Measurements from ENCODE around the gene CLEC4M. TPM values are rescaled to one million over a fixed set of nuclear protein-coding genes. Genes with fewer than 3 reads are reported as not detected.
"Not testable (repeated sequence)": the region's sequence is repeated elsewhere in the genome, so short reads cannot be mapped to it uniquely, and the experiment has no call there.

CLEC4M gene
- total RNA-seq, 1 donor from 2014 or later, result not detected

DNA sequence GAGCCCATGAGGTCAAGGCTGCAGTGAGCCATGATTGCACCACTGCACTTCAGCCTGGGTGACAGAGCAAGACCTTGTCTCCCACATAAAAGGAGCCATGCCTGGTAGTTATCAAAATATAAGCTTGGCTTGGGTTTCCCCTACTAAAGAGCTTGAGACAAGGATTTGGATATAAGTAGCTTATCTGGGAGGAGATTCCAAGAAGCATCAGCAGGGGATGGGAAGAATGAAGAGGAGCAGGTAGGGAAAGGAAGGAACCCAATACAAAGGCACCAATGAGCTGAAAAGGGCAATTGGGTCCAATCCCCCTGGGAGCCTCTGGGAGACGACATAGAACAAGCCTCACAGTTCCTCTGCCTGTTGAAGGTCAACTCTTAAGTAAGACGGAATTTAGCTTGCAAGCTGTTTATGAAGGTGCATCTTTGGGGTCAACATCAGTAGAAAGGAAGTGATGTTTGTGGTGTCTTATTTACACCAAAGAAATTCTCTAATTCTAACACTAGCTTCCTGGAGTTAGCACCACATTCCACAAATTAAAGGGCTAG, 23.8 kb upstream of the CLEC4M start:
- intact Hi-C loops (cut with DNase I), result no loop called here
- DNase-seq (ENCODE audit: missing footprints) (no peak), ATAC-seq (no peak)

DNA sequence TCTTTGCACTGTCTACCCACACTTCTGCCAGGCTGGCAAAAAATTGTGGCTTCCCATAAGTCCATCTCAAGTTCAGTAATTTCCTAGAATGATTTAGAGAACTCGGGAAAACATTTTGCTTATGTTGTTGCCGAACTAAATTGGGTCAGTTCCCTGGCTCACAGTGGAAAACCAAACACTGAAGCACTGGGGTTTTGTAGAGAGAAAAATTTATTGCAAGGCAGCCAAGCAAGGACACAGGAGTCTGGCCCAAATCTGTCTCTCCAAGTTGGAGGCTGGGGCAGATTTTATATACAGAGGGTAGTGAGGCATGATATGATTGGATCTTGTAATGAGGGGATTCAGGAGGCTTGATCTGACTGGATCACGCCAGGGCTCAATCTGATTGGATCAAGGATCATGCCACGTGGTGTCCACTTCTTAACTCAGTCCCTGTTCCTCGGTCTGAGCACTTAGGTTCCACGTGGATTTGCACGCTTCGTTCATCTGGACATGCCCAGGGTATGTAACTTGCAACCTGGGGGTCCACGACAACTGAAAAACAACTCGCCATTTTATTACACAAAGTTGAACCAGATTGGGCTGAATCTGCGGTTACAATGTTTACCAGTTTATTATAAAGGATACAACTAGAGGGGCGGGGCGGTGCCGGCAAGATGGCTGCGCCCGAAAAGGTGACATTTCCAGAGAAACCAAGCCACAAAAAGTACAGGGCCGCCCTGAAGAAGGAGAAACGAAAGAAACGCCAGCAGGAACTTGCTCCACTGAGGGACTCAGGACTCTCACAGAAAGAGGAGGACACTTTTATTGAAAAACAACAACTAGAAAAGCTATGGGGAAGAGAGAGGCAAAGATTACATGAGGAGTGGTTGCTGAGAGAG, 23.0 kb upstream of the CLEC4M start:
- DNase-seq (ENCODE audit: missing footprints) (no peak), ATAC-seq (no peak)
- intact Hi-C loops (cut with DNase I), result no loop called here

- intact Hi-C loops (cut with DNase I), result no loop called here
Measured at GRCh38 chr19:7740682-7741054, 22.4 kb upstream of the CLEC4M start.

GRCh38 chr19:7742575-7742974, 20.5 kb upstream of the CLEC4M start:
- intact Hi-C loops (cut with DNase I), result no loop called here
- DNase-seq (ENCODE audit: missing footprints) (no peak), ATAC-seq (no peak)

More at GRCh38 chr19:7740682-7741054, 22.4 kb upstream of the CLEC4M start:
- DNase-seq (ENCODE audit: missing footprints) (no peak), ATAC-seq (no peak)

DNA sequence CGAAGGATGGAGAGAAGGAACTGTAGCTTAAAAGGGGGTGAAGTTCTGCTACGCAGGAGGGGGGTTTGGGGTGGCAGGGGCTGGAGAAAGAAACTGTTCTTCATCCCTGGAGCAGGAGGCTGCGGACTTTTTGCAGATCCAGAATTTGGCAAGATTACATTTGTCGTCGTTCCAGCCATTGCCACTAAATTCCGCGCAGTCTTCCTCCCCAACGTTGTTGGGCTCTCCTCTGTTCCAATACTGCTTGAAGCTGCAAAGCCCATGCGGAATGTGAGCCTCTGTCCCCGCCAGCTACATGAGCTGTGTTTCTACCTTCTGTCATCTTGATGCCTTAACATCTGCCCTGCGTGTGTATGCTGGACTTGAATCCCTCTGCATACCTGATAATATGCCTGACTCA, 20.1 kb upstream of the CLEC4M start:
- no peak for ATAC-seq
- DNase-seq (ENCODE audit: missing footprints), result no peak
- intact Hi-C loops (cut with DNase I), result no loop called here

GRCh38 chr19:7743425-7743841, 19.6 kb upstream of the CLEC4M start:
- intact Hi-C loops (cut with DNase I), result no loop called here
- DNase-seq (ENCODE audit: missing footprints) (no peak), ATAC-seq (no peak)

DNA sequence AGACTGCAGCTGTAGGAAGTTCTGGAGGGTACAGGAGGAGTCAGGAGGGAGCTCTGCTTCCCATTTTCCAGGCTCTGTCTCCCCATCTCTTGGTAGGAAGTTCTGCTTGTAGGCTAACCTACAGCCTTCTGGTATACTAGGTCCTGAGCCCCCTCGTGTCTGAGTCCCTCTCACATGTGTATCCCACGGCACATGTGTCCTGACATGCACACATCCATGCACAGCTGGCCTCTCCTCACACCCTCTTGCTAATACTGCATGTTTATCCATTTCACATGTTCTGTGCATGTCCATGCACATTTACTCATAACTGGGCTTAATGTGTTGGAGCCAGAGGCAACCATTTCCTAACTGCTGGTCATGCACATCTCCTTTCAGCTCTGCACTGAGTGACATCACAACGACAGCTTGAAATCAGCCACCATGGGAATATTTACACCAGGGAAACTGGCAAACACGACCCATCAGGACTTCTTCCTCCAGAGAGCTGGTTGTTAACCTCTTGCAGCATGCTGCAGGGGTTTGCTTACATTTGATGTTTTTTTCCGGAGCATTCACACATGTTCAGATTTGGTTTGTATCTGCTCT, 18.8 kb upstream of the CLEC4M start:
- ATAC-seq (no peak), DNase-seq (ENCODE audit: missing footprints) (no peak)
- intact Hi-C loops (cut with DNase I), result no loop called here

DNA sequence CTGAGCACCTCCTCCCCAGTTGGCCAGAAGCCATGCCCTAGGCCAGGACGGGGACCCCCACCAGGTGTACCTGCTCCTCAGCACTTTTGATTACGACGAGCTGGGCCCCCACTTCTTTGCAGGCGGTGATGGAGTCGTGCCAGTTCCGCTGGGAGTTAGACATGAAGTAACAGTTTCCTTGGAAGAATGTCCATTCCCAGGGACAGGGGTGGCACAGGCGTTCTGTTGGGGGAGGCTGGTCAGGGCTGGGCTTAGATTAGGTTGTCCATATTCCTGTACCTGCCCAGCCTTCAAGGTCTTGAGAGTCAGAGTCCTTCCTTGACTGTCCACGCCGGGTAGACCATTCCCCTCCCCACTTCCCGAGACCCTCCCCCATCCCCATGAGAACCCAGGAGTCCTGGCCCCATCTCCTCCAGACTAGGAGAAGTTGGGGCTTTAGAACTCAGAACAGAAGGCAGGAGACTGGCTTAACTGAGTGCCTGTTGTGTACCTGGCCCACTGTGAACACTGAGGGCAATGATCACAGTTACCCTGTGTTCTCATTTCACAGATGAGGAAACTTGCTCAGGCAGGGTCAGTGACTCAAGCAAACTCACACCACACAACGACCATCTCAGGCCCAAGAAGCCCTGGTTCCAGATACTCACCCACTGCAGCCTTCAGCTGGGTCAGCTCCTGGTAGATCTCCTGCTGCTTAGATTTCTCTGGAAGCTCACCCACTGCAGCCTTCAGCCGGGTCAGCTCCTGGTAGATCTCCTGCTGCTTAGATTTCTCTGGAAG, 18.0 kb upstream of the CLEC4M start:
- DNase-seq (ENCODE audit: missing footprints) (no peak), ATAC-seq (no peak)
- intact Hi-C loops (cut with DNase I), result no loop called here

DNA sequence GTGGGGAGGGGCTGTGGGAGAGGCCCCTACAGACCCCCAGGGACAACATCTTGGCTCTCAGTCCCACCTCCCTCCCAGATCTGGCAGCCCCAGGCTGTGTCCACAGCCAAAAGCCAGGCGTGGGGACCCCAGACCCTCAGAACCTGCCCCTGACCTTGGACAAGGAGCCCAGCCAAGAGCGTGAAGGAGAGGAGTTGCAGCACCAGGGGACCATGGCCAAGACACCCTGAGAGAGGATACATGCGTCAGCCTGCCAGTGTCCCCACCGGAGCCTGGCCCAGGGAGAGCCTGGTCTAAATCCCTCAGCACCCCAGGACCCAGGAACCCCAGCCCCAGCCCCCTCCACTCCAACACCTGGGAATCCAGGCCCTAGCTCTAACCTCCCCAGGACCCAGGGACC, 16.7 kb upstream of the CLEC4M start:
- DNase-seq (ENCODE audit: missing footprints); ATAC-seq; intact Hi-C loops (cut with DNase I): not testable (repeated sequence)

DNA sequence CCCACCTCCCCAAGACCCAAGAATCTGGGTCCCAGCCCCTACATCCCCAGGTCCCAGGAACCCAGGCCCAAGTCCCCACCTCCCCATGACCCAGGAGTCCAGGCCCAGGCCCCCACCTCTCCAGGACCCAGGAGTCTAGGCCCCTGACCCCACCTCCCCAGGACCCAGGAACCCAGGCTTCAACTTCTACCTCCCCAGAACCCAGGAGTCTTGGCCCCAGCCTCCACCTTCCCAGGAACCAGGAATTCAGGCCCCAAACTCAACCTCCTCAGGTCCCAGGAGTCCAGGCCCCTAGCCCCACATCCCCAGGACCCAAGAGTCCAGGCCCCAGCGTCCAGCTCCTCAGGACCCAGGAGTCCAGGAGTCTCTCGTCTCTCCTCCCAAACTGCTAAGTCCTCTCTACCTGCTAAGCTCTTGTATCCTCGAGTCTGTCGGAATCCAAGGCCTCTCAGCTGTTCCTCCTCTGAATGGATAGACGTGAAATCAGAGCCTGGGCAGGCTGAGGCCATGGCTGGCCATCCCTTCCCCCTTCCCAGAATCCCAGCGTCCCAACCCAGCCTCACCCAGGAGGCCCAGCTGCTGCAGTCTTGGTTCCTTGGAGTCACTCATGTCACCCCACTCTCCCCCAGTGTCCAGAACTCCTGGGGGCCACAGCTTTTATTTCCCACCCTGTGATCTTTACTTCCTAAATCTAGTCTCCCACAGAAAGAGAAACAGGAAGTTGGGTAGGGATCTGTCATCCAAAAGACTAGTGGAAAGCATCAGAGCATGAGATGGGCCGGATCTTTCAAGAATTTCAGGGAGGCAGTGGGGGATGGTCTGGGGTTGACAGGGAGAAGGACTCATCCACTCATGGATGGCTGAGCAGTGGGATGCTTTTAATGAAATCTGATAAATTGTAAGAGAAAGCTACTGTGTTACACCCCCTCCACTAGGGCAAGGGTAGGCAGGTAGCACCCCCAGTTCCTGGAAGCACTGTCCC, 15.8 kb upstream of the CLEC4M start, which contains the start of gene CD209:
Gene CD209 (minus strand): TSS at position 632 of the 982 bp plus-strand sequence. CDS start 23 bp downstream, at position 609.
- DNase-seq (ENCODE audit: missing footprints) (no peak), ATAC-seq (no peak)
- intact Hi-C loops (cut with DNase I), result no loop called here

- ATAC-seq (no peak), DNase-seq (ENCODE audit: missing footprints) (no peak)
- intact Hi-C loops (cut with DNase I), result no loop called here
Measured at GRCh38 chr19:7748171-7748570, 14.9 kb upstream of the CLEC4M start.

- intact Hi-C loops (cut with DNase I), result no loop called here
- no peak for ATAC-seq
Measured at GRCh38 chr19:7748756-7749155, 14.3 kb upstream of the CLEC4M start.

DNA sequence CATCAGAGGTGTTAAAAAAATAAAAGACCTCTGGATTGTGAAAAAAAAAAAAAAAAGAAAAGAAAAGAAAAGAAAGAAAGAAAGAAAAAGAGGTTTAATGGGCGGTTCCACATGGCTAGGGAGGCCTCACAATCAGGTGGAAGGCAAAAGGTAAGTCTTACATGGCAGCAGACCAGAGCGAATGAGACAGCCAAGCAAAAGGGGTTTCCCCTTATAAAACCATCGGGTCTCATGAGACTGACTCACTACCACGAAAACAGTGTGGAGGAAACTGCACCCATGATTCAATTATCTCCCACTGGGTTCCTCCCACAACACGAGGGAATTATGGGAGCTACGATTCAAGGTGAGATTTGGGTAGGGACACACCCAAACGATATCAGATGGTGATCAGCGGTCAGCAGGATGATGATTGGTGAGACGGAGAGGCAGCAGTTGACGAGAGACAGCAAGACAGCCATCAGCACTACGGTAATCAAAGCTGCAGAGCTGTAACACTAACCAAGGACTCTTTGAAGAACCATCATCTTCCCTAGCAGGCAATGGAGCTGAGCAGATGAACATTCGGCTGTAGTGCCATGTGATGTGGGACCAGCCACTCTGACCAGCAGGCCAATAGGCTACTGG, 11.8 kb upstream of the CLEC4M start:
- ATAC-seq, result no peak
- no peak for DNase-seq (ENCODE audit: missing footprints)
- intact Hi-C loops (cut with DNase I), result no loop called here

More at GRCh38 chr19:7748756-7749155, 14.3 kb upstream of the CLEC4M start:
- DNase-seq (ENCODE audit: missing footprints), result no peak

- ATAC-seq, result no peak
- DNase-seq (ENCODE audit: missing footprints), result no peak
- intact Hi-C loops (cut with DNase I), result no loop called here
Measured at GRCh38 chr19:7756258-7756657, 6.8 kb upstream of the CLEC4M start.

DNA sequence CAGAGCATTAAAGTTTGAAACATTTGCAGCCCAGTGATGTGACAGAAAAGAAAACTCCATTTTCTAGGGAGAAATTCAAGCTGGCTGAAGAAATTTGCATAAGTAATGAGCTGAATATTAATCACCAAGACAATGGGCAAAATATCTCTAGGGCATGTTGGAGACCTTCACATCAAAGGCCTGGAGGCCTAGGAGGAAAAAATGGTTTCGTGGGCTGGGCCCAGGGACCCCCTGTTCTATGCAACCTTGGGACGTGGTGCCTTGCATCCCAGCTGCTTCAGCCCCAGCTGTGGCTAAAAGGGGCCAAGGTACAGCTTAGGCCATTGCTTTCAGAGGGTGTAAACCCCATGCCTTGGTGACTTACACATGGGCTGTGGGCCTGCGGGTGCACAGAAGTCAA, 5.7 kb upstream of the CLEC4M start:
- intact Hi-C loops (cut with DNase I), result no loop called here
- DNase-seq (ENCODE audit: missing footprints) (no peak), ATAC-seq (no peak)

DNA sequence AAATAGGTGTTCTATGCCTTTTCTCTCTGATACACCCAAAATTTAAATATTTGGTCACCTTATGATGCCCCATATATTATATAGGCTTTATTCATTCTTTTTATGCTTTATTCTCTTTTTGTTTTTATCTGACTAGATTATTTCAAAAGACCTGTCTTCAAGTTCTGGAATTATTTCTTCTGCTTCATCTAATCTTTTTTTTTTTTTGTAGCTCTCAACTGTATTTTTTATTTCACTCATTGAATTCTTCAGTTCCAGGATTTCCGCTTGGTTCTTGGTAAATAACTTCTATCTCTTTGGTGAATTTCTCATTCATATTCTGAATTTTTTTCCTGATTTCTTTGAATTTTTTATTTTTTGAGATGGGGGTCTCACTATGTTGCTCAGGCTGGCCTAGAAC, 3.9 kb upstream of the CLEC4M start:
- intact Hi-C loops (cut with DNase I), result no loop called here
- no peak for ATAC-seq
- DNase-seq (ENCODE audit: missing footprints), result no peak

DNA sequence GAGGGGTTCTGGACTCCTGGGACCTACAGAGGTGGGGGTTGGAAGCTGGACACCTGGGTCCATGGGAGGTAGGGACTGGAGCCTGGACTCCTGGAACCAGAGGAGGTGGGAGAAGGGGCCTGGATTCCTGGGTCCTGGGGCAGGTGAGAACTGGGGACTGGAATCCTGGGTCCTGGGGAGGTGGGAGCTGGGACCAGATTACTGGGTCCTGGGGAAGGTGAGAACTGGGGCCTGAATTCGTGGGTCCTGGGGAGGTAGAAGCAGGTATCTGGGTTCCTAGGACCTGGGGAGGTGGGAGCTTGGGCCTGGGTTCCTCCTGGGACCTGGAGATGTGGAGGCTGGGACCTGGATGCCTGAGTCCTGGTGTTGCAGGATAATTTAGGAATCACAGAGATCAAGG, 653 bp downstream of the CLEC4M start:
- ATAC-seq (no peak), DNase-seq (ENCODE audit: missing footprints) (no peak)

GRCh38 chr19:7764157-7764556, 1.1 kb downstream of the CLEC4M start:
- DNase-seq (ENCODE audit: missing footprints); intact Hi-C loops (cut with DNase I); ATAC-seq: not testable (repeated sequence)

More for the DNA sequence above, 653 bp downstream of the CLEC4M start:
- intact Hi-C loops (cut with DNase I), result no loop called here

All from Right ventricle myocardium inferior (tissue), 1 donor.